Right lobe of liver (tissue), 6 donors: ENCODE measurements around the gene ZNF827. TPM values are rescaled to one million over a fixed set of nuclear protein-coding genes. Genes with fewer than 3 reads are reported as not detected.
A peak's percentile ranks its signal among the peaks of the same experiment; 100 is the strongest.
"Not testable (repeated sequence)": the region's sequence is repeated elsewhere in the genome, so short reads cannot be mapped to it uniquely, and the experiment has no call there.

ENCODE experiments used
- ATAC-seq, 4 donors: fragments of 200-7000 bp; cut with Tn5 transposase; one replicate each; pipeline ENCODE4 v1.9.1; 2020; ENCODE audit warnings: mild to moderate bottlenecking in 4 of 4, moderate library complexity in 4 of 4
- DNase-seq, 3 donors: peaks; one replicate each; pipeline ENCODE4 v3.0.0-alpha.2; 2020
- H3K27ac ChIP-seq, 3 donors: fragments of 200-600 bp; one replicate each; pipeline ENCODE4 v1.8.0; 2022
- H3K27me3 ChIP-seq, 2 donors: fragments of 200-600 bp; one replicate each; pipeline ENCODE4 v1.8.0; 2022
- H3K36me3 ChIP-seq, 4 donors: fragments of 200-600 bp; sonication (generic) in 1 of 4; one replicate each; pipeline versions ENCODE4 v1.5.1 to v1.8.0; 2017 to 2022; ENCODE audit warnings: control low read depth in 1 of 4
- H3K4me1 ChIP-seq, 4 donors: fragments of 200-600 bp; sonication (generic) in 1 of 4; one replicate each; pipeline versions ENCODE4 v1.5.1 to v1.8.0; 2017 to 2022; ENCODE audit warnings: control low read depth in 1 of 4
- H3K4me3 ChIP-seq, 3 donors: fragments of 200-600 bp; one replicate each; pipeline ENCODE4 v1.8.0; 2022
- H3K9me3 ChIP-seq, 4 donors: fragments of 200-600 bp; sonication (generic) in 1 of 4; one replicate each; pipeline versions ENCODE4 v1.5.1 to v1.8.0; 2017 to 2022; ENCODE audit warnings: control low read depth in 1 of 4
- CTCF ChIP-seq, 4 donors: fragments of 200-600 bp in 3 of 4; fragments of 450-650 bp in 1 of 4; IDR thresholded peaks; one replicate each; pipeline versions ENCODE4 v1.5.1 to v1.8.0; 2016 to 2022; ENCODE audit warnings: antibody characterized with exemption in 4 of 4, mild to moderate bottlenecking in 2 of 4
- POLR2A ChIP-seq: fragments of 450-650 bp; IDR thresholded peaks from one replicate; pipeline ENCODE4 v1.6.1; 2017; ENCODE audit warnings: antibody characterized with exemption, mild to moderate bottlenecking
- WGBS: methylation state at CpG from one replicate; pipeline ENCODE4 v1.1.6; 2018; ENCODE audit warnings: low coverage, low lambda C conversion rate; ENCODE audit not compliant: insufficient coverage; ENCODE audit errors: missing lambda C conversion rate; 5-methylcytosine and 5-hydroxymethylcytosine counted together
- intact Hi-C, 2 donors: fragments of 100-400 bp; cut with DNase I; formaldehyde crosslinking; loops; one replicate each; pipeline versions ENCODE4 v1.11.2 to v1.14.1; 2022
- total RNA-seq, 6 experiments: library from RNA; depleted of rRNA in 2 of 6; stranded (reverse); fragments of >200 nt in 2 of 6; fragmentation: NEBNext Ultra II Directional in 3 of 6; extraction: Animal tissue kit (Norgen Biotek cat#: 25700) in 3 of 6; gene quantifications; one replicate each; pipeline versions ENCODE4 v1.1.0 to v1.2.4, GENCODE V29; 2016 to 2023
- donor health status: DM: no; HTN: yes; CAD: no.
- donor health status: DM: no; HTN: no; CAD: no.
- donor health status: DM: no; HTN: no; CAD: no.
- donor health status: DM: no; HTN: yes; CAD: no.
- donor health status: DM: no; HTN: yes; CAD: no.

The ZNF827 gene
- total RNA-seq, 6 experiments from 2014 or later, result 0.28 to 1.6 (median 0.68) TPM

- intact Hi-C loops, result no loop called here
- no peak overlapping the region for H3K27ac ChIP-seq
- H3K36me3 ChIP-seq, result no peaks in the 10 kb centered on the region
- TF ChIP-seq POLR2A (no peak), CTCF (IDR thresholded peaks at IDR 0.05) (no peak)
- DNase-seq (no peak), ATAC-seq (no peak)
- 79% methylated on average over 7 of the region's 10 CpGs for WGBS
- H3K9me3 ChIP-seq, result no peaks in the 10 kb centered on the region
- H3K27me3 ChIP-seq, result no peaks in the 10 kb centered on the region
- H3K4me3 ChIP-seq, result no peak overlapping the region
- peaks cover 0 to 2% (median 0%) of the 10 kb centered on the region in 4 donors for H3K4me1 ChIP-seq
Observed at GRCh38 chr4:145839151-145839550, 99.5 kb downstream of the ZNF827 start.

- H3K36me3 ChIP-seq, H3K9me3 ChIP-seq, H3K4me1 ChIP-seq, H3K4me3 ChIP-seq, ATAC-seq, intact Hi-C loops, H3K27ac ChIP-seq, DNase-seq, H3K27me3 ChIP-seq: not testable (repeated sequence)
- 89% methylated on average over 4 of the region's 4 CpGs for whole genome bisulfite sequencing
Observed at GRCh38 chr4:145832384-145832783, 106.2 kb downstream of the ZNF827 start.

- TF ChIP-seq CTCF (IDR thresholded peaks at IDR 0.05), result no peak
- TF ChIP-seq POLR2A, result no peak
- 49% methylated on average over 3 of the region's 3 CpGs for WGBS
- intact Hi-C loops, result no loop called here
- no peaks in the 10 kb centered on the region for H3K4me1 ChIP-seq
- H3K4me3 ChIP-seq, result no peak overlapping the region
- H3K36me3 ChIP-seq, result no peaks in the 10 kb centered on the region
- H3K27ac ChIP-seq, result no peak overlapping the region
- DNase-seq (no peak), ATAC-seq (peak in 2 of 4 donors; percentile 36 to 41)
- H3K27me3 ChIP-seq, result no peaks in the 10 kb centered on the region
- H3K9me3 ChIP-seq, result no peaks in the 10 kb centered on the region
Observed at GRCh38 chr4:145830699-145831098, 107.9 kb downstream of the ZNF827 start.

- WGBS, result 61% methylated on average over 5 of the region's 5 CpGs
- no peaks in the 10 kb centered on the region for H3K4me1 ChIP-seq
- no peaks in the 10 kb centered on the region for H3K9me3 ChIP-seq
- no peaks in the 10 kb centered on the region for H3K36me3 ChIP-seq
- intact Hi-C loops, result no loop called here
- DNase-seq (no peak), ATAC-seq (no peak)
- H3K27ac ChIP-seq, result no peak overlapping the region
- TF ChIP-seq POLR2A, result no peak
- no peak for TF ChIP-seq CTCF (IDR thresholded peaks at IDR 0.05)
- H3K4me3 ChIP-seq, result no peak overlapping the region
- H3K27me3 ChIP-seq, result no peaks in the 10 kb centered on the region
Observed at GRCh38 chr4:145829629-145830395, 108.8 kb downstream of the ZNF827 start.

GRCh38 chr4:145828802-145829485, 109.7 kb downstream of the ZNF827 start:
- ATAC-seq (no peak), DNase-seq (no peak)
- Histone ChIP-seq H3K9me3 (no peaks in the 10 kb centered on the region), H3K27ac (no peak overlapping the region), H3K36me3 (no peaks in the 10 kb centered on the region), H3K27me3 (no peaks in the 10 kb centered on the region), H3K4me3 (no peak overlapping the region), H3K4me1 (no peaks in the 10 kb centered on the region)
- 61% methylated on average over 3 of the region's 3 CpGs for WGBS
- intact Hi-C loops, result no loop called here
- no peak for TF ChIP-seq POLR2A
- TF ChIP-seq CTCF (IDR thresholded peaks at IDR 0.05), result no peak
